CD4-positive, alpha-beta T cell treated with Interleukin-6 at 100 ng/mL for 8 hours (primary cell): ENCODE measurements around the gene STK39.

ENCODE experiments used
- DNase-seq: peaks from one replicate; pipeline ENCODE4 v3.0.0-alpha.2; 2020; ENCODE audit warnings: mixed read lengths, low spot score

The STK39 gene

GRCh38 chr2:168184681-168185513 is 62.5 kb downstream of the STK39 start:
- DNase-seq = no peak

DNA sequence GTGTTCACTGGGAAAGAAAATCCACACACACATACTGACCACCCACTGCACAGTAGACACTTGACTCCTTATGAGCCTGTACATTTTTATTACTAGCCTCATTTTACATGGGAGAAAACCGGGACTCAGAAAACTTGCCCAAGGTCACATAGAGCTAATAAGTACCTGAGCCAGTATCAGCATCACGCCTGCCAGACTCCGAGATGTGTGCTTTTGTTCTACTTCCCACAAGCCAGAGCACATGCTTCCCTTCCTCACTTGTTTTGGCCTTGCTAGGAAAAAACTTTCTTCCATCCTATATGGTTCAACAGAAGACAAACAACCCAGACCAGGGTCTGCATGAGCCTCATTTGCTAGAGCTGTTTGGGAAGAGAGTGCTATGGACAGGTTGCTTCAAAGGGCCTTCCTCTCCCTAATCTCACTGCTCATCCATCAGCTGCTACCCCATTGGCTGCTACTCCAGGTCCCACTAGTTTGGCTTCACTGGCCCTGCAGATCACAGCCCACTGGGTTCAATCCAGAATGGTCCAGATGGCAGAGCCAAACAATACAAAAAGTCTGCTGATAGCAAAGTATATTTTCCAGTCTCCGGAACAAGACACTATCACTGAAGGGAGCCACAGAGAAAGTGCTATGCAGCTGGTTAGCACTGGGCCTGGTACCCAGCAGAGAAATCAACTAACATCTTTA is 63.9 kb downstream of the STK39 start:
- no peak for DNase-seq

- DNase-seq = no peak
Observed at GRCh38 chr2:168182550-168183249, 64.7 kb downstream of the STK39 start.

DNA sequence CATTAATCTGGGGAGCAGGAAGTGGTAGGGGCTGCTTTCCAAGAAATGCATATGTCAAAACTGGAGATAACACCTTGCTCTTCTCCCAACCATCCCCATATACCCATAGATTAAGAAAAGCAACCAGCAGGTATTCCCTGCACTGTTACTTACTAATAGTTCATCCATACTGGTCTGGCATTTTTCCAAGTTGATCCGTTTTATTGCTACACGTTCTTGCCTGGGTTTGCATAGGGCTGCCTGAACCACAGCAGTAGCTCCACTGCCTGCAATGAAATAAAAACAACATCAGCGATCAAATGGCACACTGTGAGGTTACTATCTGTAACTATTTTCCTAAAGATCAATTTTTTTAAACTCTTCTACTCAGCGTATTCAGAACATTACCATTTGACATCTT is 65.6 kb downstream of the STK39 start:
- DNase-seq = no peak

DNA sequence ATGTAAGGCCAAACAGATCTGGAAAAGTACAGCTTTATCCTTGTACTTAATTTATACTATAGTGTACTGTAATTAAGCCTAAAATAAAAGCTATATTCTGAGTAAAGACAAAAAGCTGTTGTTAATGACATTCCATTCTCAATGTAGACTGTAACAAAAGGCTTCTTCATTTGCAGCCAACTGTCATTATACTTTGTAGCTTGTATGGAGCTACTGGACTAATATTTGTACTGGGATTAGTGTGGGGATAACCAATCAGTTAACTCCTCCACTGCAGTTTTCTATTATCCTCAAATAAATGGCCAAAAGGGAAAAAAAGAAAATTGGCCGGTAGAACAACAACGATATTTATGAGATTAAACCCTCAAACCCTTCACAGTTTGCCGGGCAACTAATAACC is 66.5 kb downstream of the STK39 start:
- DNase-seq = no peak

- no peak for DNase-seq
Observed at GRCh38 chr2:168180483-168180882, 66.9 kb downstream of the STK39 start.

DNA sequence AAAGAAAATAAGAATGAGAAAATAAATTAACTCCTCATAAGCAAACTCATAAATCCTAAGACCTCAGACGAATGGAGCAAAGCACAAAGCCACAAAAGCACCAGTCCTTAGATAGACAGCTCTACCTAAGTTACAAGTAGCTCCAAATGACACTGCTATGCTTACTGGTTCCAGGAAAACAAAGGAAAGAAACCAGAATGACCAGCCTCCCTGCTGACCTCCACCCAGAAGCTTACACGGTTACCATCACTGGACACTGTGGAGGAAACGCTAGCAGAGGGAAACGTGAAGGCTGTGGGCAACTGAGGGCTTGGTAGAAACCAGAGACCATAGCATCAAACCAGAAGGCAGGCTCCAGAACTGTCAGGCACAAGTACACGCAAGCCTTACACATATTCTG is 67.8 kb downstream of the STK39 start:
- DNase-seq = no peak

- DNase-seq = no peak
Observed at GRCh38 chr2:168178520-168179324, 68.7 kb downstream of the STK39 start.

- DNase-seq = no peak
Observed at GRCh38 chr2:168176402-168176801, 71.0 kb downstream of the STK39 start.

- no peak for DNase-seq
Observed at GRCh38 chr2:168175469-168175868, 71.9 kb downstream of the STK39 start.

DNA sequence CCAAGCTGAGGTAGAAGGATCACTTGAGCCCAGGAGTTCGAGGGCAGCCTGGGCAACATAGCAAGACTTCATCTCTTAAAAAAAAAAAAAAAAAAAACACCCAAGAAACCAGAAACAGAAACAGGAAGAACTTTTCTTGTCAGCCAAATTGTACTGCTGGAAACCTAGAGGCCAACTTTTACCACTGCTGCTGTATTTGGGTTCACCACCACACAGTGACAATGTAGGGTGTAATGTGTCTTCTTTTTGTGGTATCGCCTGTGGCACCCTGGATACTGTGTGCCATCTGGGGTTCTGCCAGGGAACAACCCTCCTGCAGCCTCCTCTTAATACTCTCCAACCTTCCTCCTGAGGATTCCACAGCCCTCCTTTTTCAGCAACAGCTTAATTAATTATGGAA is 72.6 kb downstream of the STK39 start:
- peak; percentile 9 for DNase-seq

- DNase-seq = no peak
Observed at GRCh38 chr2:168172071-168172470, 75.3 kb downstream of the STK39 start.

DNA sequence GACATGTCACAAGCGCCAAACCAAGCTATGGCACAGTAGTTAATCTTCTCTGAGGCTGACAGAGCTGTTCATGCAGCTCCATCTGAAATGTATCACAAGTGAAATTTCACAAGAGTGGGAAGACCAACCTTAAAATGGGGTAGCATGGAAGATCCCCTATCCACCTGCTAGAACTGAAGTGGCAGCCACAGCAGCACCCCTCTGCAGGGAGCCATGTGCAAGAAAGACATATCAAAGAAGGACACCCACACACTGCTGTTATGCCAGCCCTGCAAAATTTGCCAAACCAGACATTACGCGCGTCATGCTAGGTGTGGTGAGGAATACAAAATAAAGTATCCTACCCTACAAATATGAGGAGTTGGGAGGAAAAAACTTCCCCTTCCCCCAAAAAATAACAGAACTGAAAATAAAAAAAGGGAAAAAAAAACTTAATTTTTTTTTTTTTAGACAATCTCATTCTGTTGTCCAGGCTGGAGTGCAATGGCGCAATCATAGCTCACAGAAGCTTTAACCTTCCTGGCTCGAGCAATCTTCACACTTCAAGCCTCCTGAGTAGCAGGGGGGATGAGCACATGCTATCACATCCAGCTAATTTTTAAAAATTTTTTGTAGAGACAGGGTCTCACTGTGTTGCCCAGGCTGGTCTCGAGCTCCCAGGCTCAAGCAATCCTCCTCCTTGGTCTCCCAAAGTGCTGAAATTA is 76.2 kb downstream of the STK39 start:
- DNase-seq = no peak

- no peak for DNase-seq
Observed at GRCh38 chr2:168169097-168169745, 78.2 kb downstream of the STK39 start.

DNA sequence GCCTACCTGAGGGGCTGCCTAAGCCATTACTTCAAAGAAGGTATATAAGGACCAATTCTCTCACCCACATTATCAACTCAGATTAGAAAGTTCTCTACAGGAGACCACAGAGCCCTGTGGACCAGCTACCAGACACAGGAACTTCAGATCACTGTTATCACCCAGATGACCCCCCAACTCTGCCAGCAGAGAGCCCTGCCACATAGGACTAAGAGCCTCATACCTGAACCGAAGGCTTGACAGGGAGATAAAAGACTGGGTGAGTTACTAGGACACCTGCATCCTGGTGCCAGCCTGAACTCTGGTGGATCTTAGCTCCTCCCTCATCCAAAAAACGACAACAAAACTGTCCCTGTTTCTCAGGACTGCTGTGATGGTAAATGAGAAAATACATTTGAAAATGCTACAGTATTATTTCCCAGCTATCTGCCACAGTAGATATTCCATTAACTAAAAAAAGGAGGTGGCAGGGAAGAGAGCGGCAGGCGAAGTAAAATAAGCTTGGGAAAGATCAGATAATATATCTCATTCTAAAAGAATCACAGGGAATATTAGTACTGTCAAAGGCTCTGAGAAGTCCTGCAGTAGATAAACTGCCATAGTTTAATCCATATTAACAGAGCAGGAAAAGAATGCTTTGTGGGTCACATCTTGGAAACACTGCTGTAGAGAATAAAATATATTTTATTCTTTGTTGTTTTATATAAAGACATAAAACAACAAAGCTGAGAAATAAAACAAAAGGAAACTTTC is 79.7 kb downstream of the STK39 start:
- DNase-seq = no peak

- no peak for DNase-seq
Observed at GRCh38 chr2:168166902-168167510, 80.4 kb downstream of the STK39 start.

DNA sequence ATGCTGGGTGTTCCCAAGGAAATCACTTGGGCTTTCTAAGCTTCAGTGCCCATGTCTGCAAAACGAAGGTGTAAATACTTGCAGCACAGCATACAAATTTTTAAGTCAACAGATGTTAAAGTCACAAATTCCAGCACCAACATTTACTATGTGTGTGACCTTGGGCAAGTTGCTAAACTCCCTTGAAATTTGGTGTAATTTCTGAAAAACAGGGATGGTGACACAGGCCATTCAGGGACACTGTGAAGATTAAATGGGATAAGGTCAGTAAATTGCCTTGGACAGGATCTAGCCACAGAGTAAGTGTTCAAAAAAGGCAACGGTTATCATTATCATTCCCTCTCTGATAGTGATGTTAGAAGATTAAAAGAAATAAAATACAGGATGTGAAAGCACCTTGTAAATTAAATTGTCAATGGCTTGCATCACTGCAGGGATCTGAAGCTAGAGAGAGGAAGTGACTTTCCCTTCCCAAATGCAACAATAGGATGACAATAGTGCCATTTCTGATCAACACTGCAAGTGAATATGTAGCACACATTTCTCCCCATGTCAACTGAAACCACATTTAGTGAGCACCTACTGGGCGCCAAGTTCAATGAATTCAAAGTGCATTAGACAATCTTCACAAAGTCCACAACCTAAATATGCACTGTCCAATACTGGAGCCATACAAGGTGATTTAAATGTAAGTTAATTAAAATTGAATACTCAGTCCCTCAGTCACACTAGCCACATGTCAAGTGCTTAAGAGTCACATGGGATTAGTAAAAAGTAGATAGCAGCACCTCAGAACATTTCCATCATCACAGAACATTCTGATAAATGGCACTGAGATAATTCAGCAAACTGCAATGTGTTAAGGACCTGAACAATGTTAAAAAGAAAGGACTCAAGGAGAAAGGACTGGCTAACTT is 81.2 kb downstream of the STK39 start:
- DNase-seq = no peak

- no peak for DNase-seq
Observed at GRCh38 chr2:168165397-168165796, 82.0 kb downstream of the STK39 start.

DNA sequence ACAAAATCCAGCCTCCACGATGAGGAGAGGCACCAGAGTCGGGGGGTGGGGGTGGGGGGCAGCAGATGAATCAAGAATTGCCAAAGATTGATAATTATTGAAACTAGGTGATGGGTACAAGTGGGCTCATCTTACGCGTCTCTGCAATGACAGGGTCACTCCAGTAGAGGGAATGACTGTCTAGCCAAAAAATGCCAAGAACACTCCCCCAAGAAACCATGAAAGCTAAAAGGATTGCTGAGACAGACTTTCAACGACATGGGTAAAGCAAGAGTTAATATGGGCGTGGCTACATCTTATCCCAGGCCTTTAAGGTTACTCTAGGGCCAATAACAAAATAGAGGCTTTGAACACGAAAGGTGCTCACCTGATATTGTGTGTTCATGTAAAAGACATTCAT is 86.5 kb downstream of the STK39 start:
- DNase-seq = no peak
